ENCODE measurements around the gene SLC10A2. TPM values are rescaled to one million over a fixed set of nuclear protein-coding genes. Genes with fewer than 3 reads are reported as not detected.

The SLC10A2 gene
- total and polyA plus RNA-seq, 2 of the 4 experiments (the other 2 are of a cell fraction): not detected

GRCh38 chr13:103067751-103068555 is 1.7 kb upstream of the SLC10A2 start:
- ATAC-seq (ENCODE audit: low read depth) (no peak), DNase-seq (no peak)
- no peaks in the 10 kb centered on the region for H3K4me1 ChIP-seq (ENCODE audit: control insufficient read depth, insufficient read depth, low read length)
- dilution Hi-C loops (cut with HindIII; ENCODE audit: low sequenced_read_pairs, unreplicated experiment): no loop called here
- no peak overlapping the region for H3K9ac ChIP-seq (ENCODE audit: low read depth, low read length)
- H3K4me3 ChIP-seq (ENCODE audit: insufficient read depth, low read depth, low read length): no peak overlapping the region
- no peak overlapping the region for H2AK9ac ChIP-seq (replicated peaks; ENCODE audit: low read depth, low read length, poor library complexity)
- H4K5ac ChIP-seq (ENCODE audit: low read depth, low read length): no peak overlapping the region
- H3K18ac ChIP-seq (ENCODE audit: low read depth, low read length): no peak overlapping the region
- no peaks in the 10 kb centered on the region for H3K9me1 ChIP-seq (ENCODE audit: insufficient read depth, low read length)
- H3K27ac ChIP-seq (ENCODE audit: insufficient read depth, low read length): no peak overlapping the region
- H2AK5ac ChIP-seq (ENCODE audit: low read depth, low read length): no peak overlapping the region
- H4K8ac ChIP-seq (ENCODE audit: low read depth in 2 of 2, low read length in 2 of 2): no peak overlapping the region
- H2BK20ac ChIP-seq (ENCODE audit: low read depth, low read length): no peak overlapping the region
- no peaks in the 10 kb centered on the region for H4K20me1 ChIP-seq (ENCODE audit: insufficient read depth, low read length)
- ChIA-PET CTCF (no interaction called here), POLR2A (ENCODE audit: unreplicated experiment) (no interaction called here)
- no TSS peak for BruUV-seq (replicated peaks)
- H3K4ac ChIP-seq (ENCODE audit: low read depth, low read length): no peak overlapping the region
- H3K36me3 ChIP-seq (ENCODE audit: control insufficient read depth, insufficient read depth, low read length): no peaks in the 10 kb centered on the region
- no peak overlapping the region for H2BK120ac ChIP-seq (ENCODE audit: low read depth, low read length)
- no peak overlapping the region for H3K56ac ChIP-seq (ENCODE audit: extremely low read depth, insufficient read depth, low read length)
- no peak overlapping the region for H2BK5ac ChIP-seq (ENCODE audit: low read depth, low read length, poor library complexity, severe bottlenecking)
- H3K4me2 ChIP-seq (ENCODE audit: low read depth, low read length): no peak overlapping the region
- 63% methylated on average over 3 of the region's 7 CpGs; no CpG with 5 or more reads in 1 of the 2 experiments for WGBS, 2 experiments (ENCODE audit: extremely low coverage in 2 of 2, insufficient read length in 1 of 2)
- no peaks in the 10 kb centered on the region for H3K79me1 ChIP-seq (ENCODE audit: low read depth in 1 of 2, low read length in 2 of 2)
- no peak overlapping the region for H2AFZ ChIP-seq (replicated peaks; ENCODE audit: low read length, poor library complexity)
- no peak overlapping the region for H3K23ac ChIP-seq (ENCODE audit: low read depth, low read length)
- H2BK15ac ChIP-seq (ENCODE audit: low read depth, low read length): no peak overlapping the region
- TF ChIP-seq BHLHE40 (IDR thresholded peaks at IDR 0.05; ENCODE audit: low read depth, low read length): no peak
- TF ChIP-seq NFE2L2 (IDR thresholded peaks at IDR 0.05; ENCODE audit: low read depth, low read length): no peak
- H3K27me3 ChIP-seq (ENCODE audit: control insufficient read depth, insufficient read depth, low read length): no peaks in the 10 kb centered on the region
- in situ Hi-C loops (cut with MboI; ENCODE audit: low sequenced_read_pairs): no loop called here
- intact Hi-C loops (cut with micrococcal nuclease): no loop called here
- H3K14ac ChIP-seq (replicated peaks; ENCODE audit: low read depth, low read length): no peak overlapping the region
- no peak overlapping the region for H4K91ac ChIP-seq (ENCODE audit: insufficient read depth, low read depth, low read length)
- H3K9me3 ChIP-seq (ENCODE audit: control insufficient read depth, insufficient read depth, low read length): peaks cover 16% of the 10 kb centered on the region

All from IMR-90 (cell line).